C4-2B (cell line): Measurements from ENCODE around the gene ANKRD44.
A peak's percentile ranks its signal among the peaks of the same experiment; 100 is the strongest.

Experiments
- H3K27ac ChIP-seq: fragments of 450-650 bp; 2 replicates; pipeline ENCODE4 v1.5.1; 2017
- CTCF ChIP-seq: fragments of 450-650 bp; conservative IDR thresholded peaks from 2 replicates; pipeline ENCODE4 v1.5.1; 2017; ENCODE audit warnings: mild to moderate bottlenecking
- ZFX ChIP-seq: fragments of 450-650 bp; IDR thresholded peaks from 2 replicates; pipeline ENCODE4 v1.6.1; 2017

ANKRD44 gene

GRCh38 chr2:197217541-197217940 is 93.0 kb downstream of the ANKRD44 start:
- TF ChIP-seq ZFX, result no peak
- no peak for TF ChIP-seq CTCF
- no peak overlapping the region for H3K27ac ChIP-seq

GRCh38 chr2:197216361-197216979 is 94.1 kb downstream of the ANKRD44 start:
- H3K27ac ChIP-seq, result no peak overlapping the region
- no peak for TF ChIP-seq CTCF
- TF ChIP-seq ZFX, result no peak

- H3K27ac ChIP-seq, result no peak overlapping the region
Measured at GRCh38 chr2:197215748-197216360, 94.7 kb downstream of the ANKRD44 start.

GRCh38 chr2:197212344-197213262 is 98.0 kb downstream of the ANKRD44 start:
- TF ChIP-seq ZFX (no peak), CTCF (no peak)
- H3K27ac ChIP-seq, result peak overlapping the region; percentile 67; the same call in 1 of the 2 replicates

More at GRCh38 chr2:197215748-197216360, 94.7 kb downstream of the ANKRD44 start:
- TF ChIP-seq ZFX (no peak), CTCF (no peak)

GRCh38 chr2:197211881-197212342 is 98.7 kb downstream of the ANKRD44 start:
- peak overlapping the region; percentile 31; the same call in 1 of the 2 replicates for H3K27ac ChIP-seq
- TF ChIP-seq ZFX (no peak), CTCF (no peak)

GRCh38 chr2:197210430-197210829 is 100.2 kb downstream of the ANKRD44 start:
- no peak overlapping the region; the same call in 1 of the 2 replicates for H3K27ac ChIP-seq
- TF ChIP-seq CTCF, result no peak
- TF ChIP-seq ZFX, result no peak
